ENCODE results near the gene ASPM.

GRCh38 chr1:197063212-197063611 lies 83.3 kb downstream of the ASPM start:
- TF ChIP-seq CTCF (conservative IDR thresholded peaks at IDR 0.05): no peak
- no peak for TF ChIP-seq ZFX (IDR thresholded peaks at IDR 0.05)

Data from C4-2B (cell line).